B cell (primary cell): ENCODE results near the gene RICTOR.

Experiments used
- CTCF ChIP-seq: fragments of 200-600 bp; IDR thresholded peaks from one replicate; pipeline ENCODE4 v1.8.0; 2022; ENCODE audit warnings: antibody characterized with exemption, mild to moderate bottlenecking
- EZH2 ChIP-seq: IDR thresholded peaks from 2 replicates; pipeline ENCODE4 v1.6.1; 2012; ENCODE audit warnings: borderline replicate concordance, low read depth, mild to moderate bottlenecking, moderate library complexity, low read length; ENCODE audit not compliant: insufficient read depth, poor library complexity, severe bottlenecking

GRCh38 chr5:39017504-39017903 is 56.7 kb downstream of the RICTOR start:
- TF ChIP-seq CTCF: no peak
- no peak for TF ChIP-seq EZH2
